Measurements from ENCODE around the gene LRMDA.

The LRMDA gene

GRCh38 chr10:75959912-75960311 is 528.5 kb downstream of the LRMDA start:
- no peak for DNase-seq
- in situ Hi-C loops (cut with HindIII; ENCODE audit: low pct_ligation_motif_present, low pct_unique_long_range_greater_than_20kb, low sequenced_read_pairs) = no loop called here

GRCh38 chr10:75962395-75963061 is 531.1 kb downstream of the LRMDA start:
- in situ Hi-C loops (cut with HindIII; ENCODE audit: low pct_ligation_motif_present, low pct_unique_long_range_greater_than_20kb, low sequenced_read_pairs) = no loop called here
- DNase-seq = no peak

- in situ Hi-C loops (cut with HindIII; ENCODE audit: low pct_ligation_motif_present, low pct_unique_long_range_greater_than_20kb, low sequenced_read_pairs) = no loop called here
- DNase-seq = no peak
Measured at GRCh38 chr10:75967491-75967890, 536.1 kb downstream of the LRMDA start.

DNA sequence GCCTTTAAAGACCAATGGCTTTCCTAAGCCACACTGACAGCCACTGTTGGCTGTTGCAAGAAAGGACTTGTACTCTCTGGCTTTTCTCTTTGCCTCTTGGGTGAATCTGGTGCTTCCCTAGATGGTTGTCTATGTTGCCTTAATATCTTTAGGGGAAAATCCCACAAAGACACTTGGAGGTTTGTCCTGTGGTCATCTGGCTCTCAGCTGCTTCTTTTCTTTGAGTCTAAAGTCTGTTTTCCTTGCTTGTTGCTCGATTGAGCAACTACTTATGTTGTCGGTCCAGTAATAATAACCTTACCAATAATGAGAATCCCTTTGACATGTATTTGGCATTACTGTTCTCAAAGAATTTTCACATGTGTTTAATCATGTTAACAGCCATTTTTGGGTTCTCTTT is 537.6 kb downstream of the LRMDA start:
- in situ Hi-C loops (cut with HindIII; ENCODE audit: low pct_ligation_motif_present, low pct_unique_long_range_greater_than_20kb, low sequenced_read_pairs) = no loop called here

GRCh38 chr10:75971402-75972211 is 540.2 kb downstream of the LRMDA start:
- in situ Hi-C loops (cut with HindIII; ENCODE audit: low pct_ligation_motif_present, low pct_unique_long_range_greater_than_20kb, low sequenced_read_pairs) = no loop called here
- DNase-seq = no peak

More for the DNA sequence above, 537.6 kb downstream of the LRMDA start:
- DNase-seq = no peak

- no peak for DNase-seq
- in situ Hi-C loops (cut with HindIII; ENCODE audit: low pct_ligation_motif_present, low pct_unique_long_range_greater_than_20kb, low sequenced_read_pairs) = no loop called here
Measured at GRCh38 chr10:75972491-75973276, 541.3 kb downstream of the LRMDA start.

GRCh38 chr10:75974080-75974479 is 542.7 kb downstream of the LRMDA start:
- DNase-seq = no peak
- in situ Hi-C loops (cut with HindIII; ENCODE audit: low pct_ligation_motif_present, low pct_unique_long_range_greater_than_20kb, low sequenced_read_pairs) = no loop called here

DNA sequence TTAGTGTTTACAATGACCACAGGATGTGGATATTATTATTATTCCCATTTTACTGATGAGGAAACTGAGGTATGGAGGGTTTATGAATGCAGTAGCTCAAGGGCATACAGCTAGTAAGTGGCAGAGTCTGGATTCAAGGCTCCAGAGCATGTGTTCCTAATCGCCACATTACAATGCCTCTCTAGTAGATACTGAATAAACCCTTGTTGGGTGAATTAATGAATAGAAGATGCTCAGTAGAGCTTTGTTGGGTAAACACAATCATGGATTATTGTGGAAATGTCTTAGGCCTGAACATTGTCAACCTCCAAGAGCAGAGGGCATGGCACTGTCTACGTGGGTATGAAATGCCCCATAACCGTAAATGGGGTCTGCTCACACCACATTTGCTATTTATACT is 545.3 kb downstream of the LRMDA start:
- in situ Hi-C loops (cut with HindIII; ENCODE audit: low pct_ligation_motif_present, low pct_unique_long_range_greater_than_20kb, low sequenced_read_pairs) = no loop called here
- DNase-seq = no peak

- DNase-seq = no peak
- in situ Hi-C loops (cut with HindIII; ENCODE audit: low pct_ligation_motif_present, low pct_unique_long_range_greater_than_20kb, low sequenced_read_pairs) = no loop called here
Measured at GRCh38 chr10:75977139-75977538, 545.7 kb downstream of the LRMDA start.

GRCh38 chr10:75978213-75978612 is 546.8 kb downstream of the LRMDA start:
- DNase-seq = no peak
- in situ Hi-C loops (cut with HindIII; ENCODE audit: low pct_ligation_motif_present, low pct_unique_long_range_greater_than_20kb, low sequenced_read_pairs) = no loop called here

GRCh38 chr10:75980419-75981002 is 549.1 kb downstream of the LRMDA start:
- in situ Hi-C loops (cut with HindIII; ENCODE audit: low pct_ligation_motif_present, low pct_unique_long_range_greater_than_20kb, low sequenced_read_pairs) = no loop called here
- DNase-seq = no peak

- in situ Hi-C loops (cut with HindIII; ENCODE audit: low pct_ligation_motif_present, low pct_unique_long_range_greater_than_20kb, low sequenced_read_pairs) = no loop called here
- DNase-seq = no peak
Measured at GRCh38 chr10:75982611-75983369, 551.4 kb downstream of the LRMDA start.

- no peak for DNase-seq
- in situ Hi-C loops (cut with HindIII; ENCODE audit: low pct_ligation_motif_present, low pct_unique_long_range_greater_than_20kb, low sequenced_read_pairs) = no loop called here
Measured at GRCh38 chr10:75984067-75984466, 552.6 kb downstream of the LRMDA start.

DNA sequence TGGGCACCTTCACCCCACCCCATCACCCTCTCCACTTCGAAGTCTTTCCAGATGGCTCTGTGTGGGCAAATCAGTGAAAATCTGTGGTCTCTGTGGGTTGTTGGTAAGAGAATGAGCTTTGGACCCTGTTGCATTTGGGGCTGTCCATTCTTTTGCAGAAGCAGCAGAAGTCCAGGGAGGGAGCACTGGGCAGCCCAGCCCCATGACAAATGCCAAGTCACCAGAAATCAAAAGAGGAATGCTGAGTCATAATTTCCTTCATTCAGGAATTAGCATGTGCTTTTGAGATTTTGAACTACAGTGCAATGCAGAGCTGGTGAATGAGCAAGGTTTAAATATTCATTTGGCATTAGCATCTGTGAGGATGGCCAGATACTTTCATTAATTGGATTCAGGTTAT is 556.2 kb downstream of the LRMDA start:
- in situ Hi-C loops (cut with HindIII; ENCODE audit: low pct_ligation_motif_present, low pct_unique_long_range_greater_than_20kb, low sequenced_read_pairs) = no loop called here
- peak; percentile 31 for DNase-seq

DNA sequence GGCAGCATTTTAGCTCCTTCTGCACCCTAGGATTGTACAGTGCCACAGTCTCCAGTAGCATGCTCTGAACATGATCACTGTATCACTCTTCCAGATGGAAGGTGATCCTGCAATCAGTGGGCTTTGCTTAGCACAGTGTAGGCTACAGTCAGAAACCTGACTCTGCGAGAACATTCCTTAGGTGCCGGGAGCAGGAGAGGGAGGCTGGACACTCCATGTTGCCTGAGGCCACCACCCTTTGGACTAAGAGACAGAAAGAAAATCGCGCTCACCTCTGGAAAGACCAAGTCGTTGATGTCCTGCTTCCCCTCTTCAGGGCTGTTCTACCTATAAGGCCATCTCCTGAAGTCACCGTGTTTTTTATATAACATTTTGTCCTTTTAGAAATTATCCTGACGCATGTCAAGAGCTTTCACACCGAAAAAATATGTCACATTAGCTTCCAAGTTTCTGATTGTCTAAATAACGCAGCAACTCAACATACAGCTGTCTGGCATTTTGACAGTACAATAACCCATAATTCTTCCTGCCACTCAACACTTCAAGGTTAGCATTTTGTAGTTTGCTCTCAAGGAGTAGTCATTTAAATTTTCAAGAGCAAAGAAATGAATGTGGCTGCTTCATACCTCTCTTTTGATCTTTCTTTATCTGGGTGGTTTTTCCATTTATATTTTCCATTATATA is 563.1 kb downstream of the LRMDA start:
- no peak for DNase-seq
- in situ Hi-C loops (cut with HindIII; ENCODE audit: low pct_ligation_motif_present, low pct_unique_long_range_greater_than_20kb, low sequenced_read_pairs) = no loop called here

DNA sequence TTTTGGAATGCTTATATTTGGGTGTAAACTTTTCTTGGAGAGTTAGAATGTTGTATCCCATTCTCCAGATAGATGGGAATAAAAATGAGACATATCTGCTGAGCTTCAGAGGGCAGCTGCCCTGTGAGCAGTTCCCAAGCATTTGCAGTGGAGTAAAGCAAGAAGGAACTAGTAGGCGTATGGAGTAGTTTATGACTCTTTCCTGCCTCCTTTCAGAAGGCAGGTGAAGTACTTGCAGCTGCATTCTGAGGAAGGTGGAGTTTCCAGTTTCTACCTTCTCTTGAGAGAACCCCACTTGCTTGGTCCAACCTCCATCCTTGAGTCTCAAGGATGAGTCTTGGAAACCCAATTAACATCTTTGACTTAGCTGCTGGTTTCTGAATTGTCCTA is 563.6 kb downstream of the LRMDA start:
- in situ Hi-C loops (cut with HindIII; ENCODE audit: low pct_ligation_motif_present, low pct_unique_long_range_greater_than_20kb, low sequenced_read_pairs) = no loop called here

DNA sequence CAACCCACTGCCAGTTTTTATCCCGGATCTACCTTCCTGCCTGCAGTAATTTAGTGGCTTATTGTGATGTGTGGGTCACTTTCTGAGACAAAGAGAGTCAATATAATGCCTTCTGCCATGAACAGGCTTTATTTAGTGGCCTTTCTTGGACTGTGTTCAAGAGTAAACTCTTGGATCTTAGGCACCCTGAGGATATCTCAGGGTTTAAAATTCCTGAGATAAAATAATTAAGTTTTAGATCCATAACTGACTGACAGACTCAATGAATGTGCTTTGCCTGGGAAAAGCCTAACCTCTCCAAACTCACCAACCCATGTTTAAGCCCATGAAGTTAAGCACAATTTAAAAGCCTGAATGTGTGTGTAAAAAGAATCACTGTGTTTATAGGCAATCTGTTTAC is 564.3 kb downstream of the LRMDA start:
- no peak for DNase-seq
- in situ Hi-C loops (cut with HindIII; ENCODE audit: low pct_ligation_motif_present, low pct_unique_long_range_greater_than_20kb, low sequenced_read_pairs) = no loop called here

More for the DNA sequence above, 563.6 kb downstream of the LRMDA start:
- no peak for DNase-seq

DNA sequence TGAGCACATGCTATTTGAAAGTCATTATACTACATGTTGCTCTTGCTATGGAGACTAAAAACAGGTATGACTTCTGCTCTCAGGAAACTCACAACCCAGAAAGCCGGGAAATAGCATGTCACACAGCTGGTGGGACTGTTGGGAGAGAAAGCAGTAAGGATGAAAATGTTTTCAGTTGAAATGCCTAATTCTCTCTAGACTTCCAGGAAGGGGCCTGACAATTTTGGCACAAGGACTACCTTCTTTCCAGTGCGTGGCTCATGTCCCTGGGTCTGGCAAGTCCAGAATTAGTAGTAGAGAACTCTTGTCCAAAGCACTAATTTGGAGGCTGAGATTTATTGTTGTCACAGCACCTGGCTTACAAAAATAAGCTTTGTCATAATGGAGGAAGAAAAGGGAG is 567.6 kb downstream of the LRMDA start:
- in situ Hi-C loops (cut with HindIII; ENCODE audit: low pct_ligation_motif_present, low pct_unique_long_range_greater_than_20kb, low sequenced_read_pairs) = no loop called here
- DNase-seq = no peak

Data from ACHN (cell line).